Nephron progenitor cell (in vitro differentiated cells): ENCODE measurements around the gene P3H1.

Source experiments
- DNase-seq: peaks from one replicate; pipeline ENCODE4 v3.0.0; 2021
- H3K27ac Mint-ChIP-seq: 2 replicates; pipeline ENCODE4 v1.8.0; 2021; ENCODE audit warnings: mild to moderate bottlenecking, moderate library complexity, mixed read lengths
- H3K27me3 Mint-ChIP-seq: 2 replicates; pipeline ENCODE4 v1.8.0; 2021; ENCODE audit warnings: mild to moderate bottlenecking, low read depth, mixed read lengths; ENCODE audit not compliant: poor library complexity
- H3K36me3 Mint-ChIP-seq: 2 replicates; pipeline ENCODE4 v1.8.0; 2021; ENCODE audit warnings: low read depth, mixed read lengths
- H3K4me1 Mint-ChIP-seq: 2 replicates; pipeline ENCODE4 v1.8.0; 2021; ENCODE audit warnings: mixed read lengths
- H3K4me3 Mint-ChIP-seq: 2 replicates; pipeline ENCODE4 v1.8.0; 2021; ENCODE audit warnings: mild to moderate bottlenecking, moderate library complexity, mixed read lengths
- H3K9me3 Mint-ChIP-seq: 2 replicates; pipeline ENCODE4 v1.8.0; 2021; ENCODE audit warnings: mild to moderate bottlenecking, moderate library complexity, mixed read lengths
- CTCF ChIP-seq: fragments of 200-600 bp; sonication (generic); IDR thresholded peaks from 2 replicates; pipeline ENCODE4 v1.5.0; 2021; ENCODE audit warnings: antibody characterized with exemption

P3H1 gene

GRCh38 chr1:42742141-42742540, 24.7 kb downstream of the P3H1 start:
- TF ChIP-seq CTCF = no peak
- Mint-ChIP-seq H3K36me3 (peaks cover 11% of the 10 kb centered on the region), H3K4me1 (peaks cover 45% of the 10 kb centered on the region), H3K4me3 (no peak overlapping the region), H3K27ac (peak overlapping the region; percentile 2), H3K9me3 (no peaks in the 10 kb centered on the region), H3K27me3 (no peaks in the 10 kb centered on the region)
- DNase-seq = no peak

GRCh38 chr1:42741706-42742105, 25.1 kb downstream of the P3H1 start:
- Mint-ChIP-seq H3K4me3 (no peak overlapping the region), H3K9me3 (no peaks in the 10 kb centered on the region), H3K27me3 (no peaks in the 10 kb centered on the region), H3K27ac (no peak overlapping the region), H3K4me1 (peaks cover 50% of the 10 kb centered on the region), H3K36me3 (peaks cover 11% of the 10 kb centered on the region)
- TF ChIP-seq CTCF = no peak
- no peak for DNase-seq

- no peak overlapping the region for H3K4me3 Mint-ChIP-seq
Measured at GRCh38 chr1:42740851-42741580, 25.8 kb downstream of the P3H1 start.

GRCh38 chr1:42739753-42740700, 26.8 kb downstream of the P3H1 start, which contains the start of gene CLDN19:
Gene CLDN19 (minus strand): TSS chr1:42740236. CDS start chr1:42740063, 173 bp downstream.
- TF ChIP-seq CTCF = no peak
- H3K27me3 Mint-ChIP-seq = no peaks in the 10 kb centered on the region
- H3K4me1 Mint-ChIP-seq = peaks cover 53% of the 10 kb centered on the region
- peak; percentile 59 for DNase-seq
- H3K9me3 Mint-ChIP-seq = no peaks in the 10 kb centered on the region
- H3K27ac Mint-ChIP-seq = no peak within 1 kb of the TSS
- H3K4me3 Mint-ChIP-seq = peak within 1 kb of the TSS; percentile 58
- H3K36me3 Mint-ChIP-seq = peaks cover under 1% of the 10 kb centered on the region

More at GRCh38 chr1:42740851-42741580, 25.8 kb downstream of the P3H1 start:
- H3K27ac Mint-ChIP-seq = no peak overlapping the region
- no peaks in the 10 kb centered on the region for H3K27me3 Mint-ChIP-seq
- peaks cover 10% of the 10 kb centered on the region for H3K36me3 Mint-ChIP-seq
- H3K4me1 Mint-ChIP-seq = peaks cover 52% of the 10 kb centered on the region
- no peak for TF ChIP-seq CTCF
- no peaks in the 10 kb centered on the region for H3K9me3 Mint-ChIP-seq
- no peak for DNase-seq

GRCh38 chr1:42738678-42739226, 28.1 kb downstream of the P3H1 start:
- peaks cover 62% of the 10 kb centered on the region for H3K4me1 Mint-ChIP-seq
- no peaks in the 10 kb centered on the region for H3K9me3 Mint-ChIP-seq
- H3K4me3 Mint-ChIP-seq = no peak overlapping the region

More at GRCh38 chr1:42738678-42739226, 28.1 kb downstream of the P3H1 start:
- no peaks in the 10 kb centered on the region for H3K27me3 Mint-ChIP-seq
- no peak overlapping the region for H3K27ac Mint-ChIP-seq
- TF ChIP-seq CTCF = no peak
- no peak for DNase-seq
- no peaks in the 10 kb centered on the region for H3K36me3 Mint-ChIP-seq
